Gastrocnemius medialis (tissue), 4 donors: Measurements from ENCODE around the gene LRRK1.

Experiments used
- POLR2A ChIP-seq, 2 donors: fragments of 450-650 bp; IDR thresholded peaks; one replicate each; pipeline ENCODE4 v1.6.1; 2017; ENCODE audit warnings: antibody characterized with exemption in 2 of 2, mild to moderate bottlenecking in 2 of 2, moderate library complexity in 2 of 2
- TF ChIP-seq, protein P1 (sequence below), 5 experiments: fragments of 450-650 bp in 3 of 5; fragments of 200-600 bp in 2 of 5; sonication (generic) in 2 of 5; IDR thresholded peaks in 4 of 5; conservative IDR thresholded peaks in 1 of 5; 1 replicate in 4 of 5; 2 replicates in 1 of 5; pipeline ENCODE4 v1.5.1; 2016 to 2019; ENCODE audit warnings: antibody characterized with exemption in 5 of 5, mild to moderate bottlenecking in 3 of 5, moderate library complexity in 3 of 5

DNA sequence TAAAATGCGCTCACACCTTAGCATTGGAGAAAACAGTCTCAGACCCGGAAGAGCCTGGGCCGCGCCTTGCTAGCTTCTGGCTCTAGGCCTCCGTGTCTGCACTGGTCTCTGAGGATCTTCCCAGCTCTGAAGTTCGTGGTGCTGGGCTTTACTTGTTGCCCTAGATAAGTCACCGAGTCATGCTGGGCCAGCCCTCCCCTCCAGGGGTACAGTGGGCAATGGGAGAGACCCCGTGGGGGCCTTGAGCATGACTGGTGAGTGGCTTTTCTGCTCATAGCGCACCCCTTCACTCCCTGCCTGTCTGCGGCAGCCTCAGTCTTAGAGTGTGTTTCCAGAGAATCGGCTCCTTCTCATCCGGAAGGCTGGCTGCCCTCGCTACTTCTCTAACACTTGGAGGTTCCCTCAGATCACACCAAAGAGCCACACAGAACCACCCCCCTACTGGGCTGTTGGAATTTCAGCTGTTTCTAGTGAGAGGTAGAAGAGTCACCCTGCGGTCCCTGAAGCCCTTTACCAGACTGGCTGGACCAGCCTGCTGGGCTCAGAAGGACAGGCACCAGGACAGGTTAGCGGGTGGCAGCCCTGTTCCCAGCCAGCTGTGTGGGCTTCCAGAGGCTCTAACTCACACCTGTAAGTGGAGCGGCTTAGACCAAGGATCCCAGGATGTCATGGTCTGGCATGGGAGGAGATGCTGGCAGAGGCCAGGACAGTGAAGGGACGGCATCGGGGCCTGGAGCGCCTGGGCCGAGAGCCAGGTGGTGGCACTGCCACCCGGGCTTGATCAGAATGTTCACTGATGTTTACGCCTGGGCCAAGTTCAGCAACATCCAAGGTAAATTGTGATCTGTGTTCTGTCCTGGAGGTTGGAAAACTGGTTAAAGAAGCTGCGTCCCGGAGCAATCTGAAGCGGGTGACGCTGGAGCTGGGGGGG lies 21.7 kb upstream of the LRRK1 start:
- no peak for TF ChIP-seq POLR2A (IDR thresholded peaks at IDR 0.05)
- TF ChIP-seq, protein P1, sequence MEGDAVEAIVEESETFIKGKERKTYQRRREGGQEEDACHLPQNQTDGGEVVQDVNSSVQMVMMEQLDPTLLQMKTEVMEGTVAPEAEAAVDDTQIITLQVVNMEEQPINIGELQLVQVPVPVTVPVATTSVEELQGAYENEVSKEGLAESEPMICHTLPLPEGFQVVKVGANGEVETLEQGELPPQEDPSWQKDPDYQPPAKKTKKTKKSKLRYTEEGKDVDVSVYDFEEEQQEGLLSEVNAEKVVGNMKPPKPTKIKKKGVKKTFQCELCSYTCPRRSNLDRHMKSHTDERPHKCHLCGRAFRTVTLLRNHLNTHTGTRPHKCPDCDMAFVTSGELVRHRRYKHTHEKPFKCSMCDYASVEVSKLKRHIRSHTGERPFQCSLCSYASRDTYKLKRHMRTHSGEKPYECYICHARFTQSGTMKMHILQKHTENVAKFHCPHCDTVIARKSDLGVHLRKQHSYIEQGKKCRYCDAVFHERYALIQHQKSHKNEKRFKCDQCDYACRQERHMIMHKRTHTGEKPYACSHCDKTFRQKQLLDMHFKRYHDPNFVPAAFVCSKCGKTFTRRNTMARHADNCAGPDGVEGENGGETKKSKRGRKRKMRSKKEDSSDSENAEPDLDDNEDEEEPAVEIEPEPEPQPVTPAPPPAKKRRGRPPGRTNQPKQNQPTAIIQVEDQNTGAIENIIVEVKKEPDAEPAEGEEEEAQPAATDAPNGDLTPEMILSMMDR (IDR thresholded peaks at IDR 0.05 in 4 of 5, conservative IDR thresholded peaks at IDR 0.05 in 1 of 5) = no peak
